GM10847 (cell line): Measurements from ENCODE around the gene EXOC8.
A peak's percentile ranks its signal among the peaks of the same experiment; 100 is the strongest.

ENCODE experiments used
- POLR2A ChIP-seq: IDR thresholded peaks from 2 replicates; pipeline ENCODE4 v1.6.1; 2011; ENCODE audit not compliant: insufficient read length; ENCODE audit errors: extremely low read depth

EXOC8 gene, protein sequence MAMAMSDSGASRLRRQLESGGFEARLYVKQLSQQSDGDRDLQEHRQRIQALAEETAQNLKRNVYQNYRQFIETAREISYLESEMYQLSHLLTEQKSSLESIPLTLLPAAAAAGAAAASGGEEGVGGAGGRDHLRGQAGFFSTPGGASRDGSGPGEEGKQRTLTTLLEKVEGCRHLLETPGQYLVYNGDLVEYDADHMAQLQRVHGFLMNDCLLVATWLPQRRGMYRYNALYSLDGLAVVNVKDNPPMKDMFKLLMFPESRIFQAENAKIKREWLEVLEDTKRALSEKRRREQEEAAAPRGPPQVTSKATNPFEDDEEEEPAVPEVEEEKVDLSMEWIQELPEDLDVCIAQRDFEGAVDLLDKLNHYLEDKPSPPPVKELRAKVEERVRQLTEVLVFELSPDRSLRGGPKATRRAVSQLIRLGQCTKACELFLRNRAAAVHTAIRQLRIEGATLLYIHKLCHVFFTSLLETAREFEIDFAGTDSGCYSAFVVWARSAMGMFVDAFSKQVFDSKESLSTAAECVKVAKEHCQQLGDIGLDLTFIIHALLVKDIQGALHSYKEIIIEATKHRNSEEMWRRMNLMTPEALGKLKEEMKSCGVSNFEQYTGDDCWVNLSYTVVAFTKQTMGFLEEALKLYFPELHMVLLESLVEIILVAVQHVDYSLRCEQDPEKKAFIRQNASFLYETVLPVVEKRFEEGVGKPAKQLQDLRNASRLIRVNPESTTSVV

DNA sequence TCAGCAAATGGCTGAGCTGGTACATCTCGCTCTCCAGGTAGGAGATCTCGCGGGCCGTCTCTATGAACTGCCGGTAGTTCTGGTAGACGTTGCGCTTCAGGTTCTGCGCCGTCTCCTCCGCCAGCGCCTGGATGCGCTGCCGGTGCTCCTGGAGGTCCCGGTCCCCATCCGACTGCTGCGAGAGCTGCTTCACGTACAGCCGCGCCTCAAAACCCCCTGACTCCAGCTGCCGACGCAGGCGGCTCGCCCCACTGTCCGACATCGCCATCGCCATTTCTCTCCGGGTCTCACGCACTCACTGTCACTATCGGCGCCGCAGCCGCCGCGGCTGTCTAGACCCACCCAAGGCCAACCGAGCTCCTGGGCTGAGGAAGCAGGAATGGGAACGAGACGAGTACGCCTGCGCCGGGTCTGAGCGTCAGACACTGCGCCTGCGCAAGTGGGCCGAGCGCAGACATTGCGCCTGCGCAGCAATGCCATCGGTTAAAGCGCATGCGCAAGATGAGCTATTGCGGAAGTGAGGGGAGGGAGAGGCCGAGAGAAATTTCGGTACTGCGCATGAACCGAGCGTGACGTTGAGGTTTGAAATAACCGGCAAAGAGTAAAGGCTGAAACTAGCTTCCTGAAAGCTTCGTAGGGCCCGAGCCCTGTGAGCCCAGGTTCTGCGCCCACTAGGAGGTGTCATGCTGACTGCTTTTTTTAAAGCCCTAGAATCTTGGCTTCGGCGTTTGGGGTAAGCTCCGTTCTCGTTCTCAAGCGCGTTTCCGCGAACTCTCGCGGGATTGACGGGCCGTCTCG lies at the start of gene EXOC8:
TSS of gene EXOC8 (minus strand) at position 381 of the 798 bp plus-strand sequence. CDS start at position 274, 107 bp downstream.
- TF ChIP-seq POLR2A: peak; percentile 93

DNA sequence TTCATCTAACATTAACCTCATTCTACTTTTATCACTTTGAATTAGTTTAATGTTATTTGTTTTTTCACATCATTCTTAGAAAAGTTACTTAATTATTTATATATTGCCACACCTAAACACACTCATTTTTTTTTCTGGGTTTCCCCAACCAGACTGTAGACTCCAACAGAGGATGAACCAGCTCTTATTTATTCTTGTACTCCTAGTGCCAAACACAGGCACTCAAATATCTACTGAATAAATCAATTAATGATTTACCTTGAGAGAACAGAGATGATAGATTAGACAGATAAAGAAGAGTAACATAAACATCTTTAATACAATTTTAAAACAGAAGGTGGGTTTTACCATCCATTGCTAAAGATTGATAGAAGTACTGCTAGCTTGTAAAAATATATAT lies 48.8 kb upstream of the EXOC8 start:
- no peak for TF ChIP-seq POLR2A

DNA sequence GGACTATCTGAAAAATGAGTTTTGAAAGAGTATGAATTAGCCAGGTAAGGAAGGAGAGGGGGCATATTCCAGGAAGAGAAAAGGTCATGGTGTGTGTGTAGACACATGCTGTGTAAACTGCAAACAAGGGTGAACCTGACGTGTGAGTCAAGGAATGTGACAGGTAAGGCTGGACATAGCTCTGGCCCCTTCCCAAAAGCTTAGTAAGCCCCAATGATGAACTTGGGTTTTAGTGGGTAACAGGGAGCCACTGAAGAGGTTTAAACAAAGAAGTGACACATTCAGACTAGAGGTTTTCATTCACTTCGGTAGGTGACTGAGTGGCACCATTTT lies 47.7 kb upstream of the EXOC8 start:
- no peak for TF ChIP-seq POLR2A

DNA sequence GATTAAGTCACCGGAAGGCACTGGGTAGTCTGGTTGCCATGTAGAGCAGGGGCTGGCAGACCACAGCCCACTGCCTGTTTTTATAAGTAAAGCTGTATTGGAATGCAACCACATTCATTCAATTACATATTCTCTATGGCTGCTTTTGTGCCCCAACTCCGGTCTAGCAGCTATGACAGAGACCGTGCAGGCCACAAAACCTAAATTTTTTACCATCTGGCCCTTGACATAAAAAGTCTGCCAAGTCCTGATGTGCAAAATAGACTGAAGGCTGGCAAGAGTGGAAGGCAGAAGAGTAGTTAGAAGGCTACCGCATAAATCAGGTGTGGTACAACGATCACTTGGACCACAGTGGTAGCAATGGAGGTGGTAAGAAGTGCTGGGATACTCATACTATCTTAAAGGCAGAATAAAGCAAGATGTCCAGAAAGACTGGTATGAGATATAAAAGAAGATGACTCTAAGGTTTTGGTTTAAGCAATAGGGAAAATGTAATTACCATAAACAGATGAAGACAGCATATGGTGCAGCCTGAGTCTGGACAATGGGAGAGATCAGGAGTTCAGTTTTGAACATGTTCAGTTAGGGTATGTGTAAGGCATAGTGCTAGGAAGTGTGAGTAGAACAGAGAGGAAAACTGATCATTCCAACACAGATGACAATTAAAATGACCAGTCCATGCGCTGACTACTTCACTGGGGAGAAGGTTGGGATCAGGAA lies 47.2 kb upstream of the EXOC8 start:
- no peak for TF ChIP-seq POLR2A

DNA sequence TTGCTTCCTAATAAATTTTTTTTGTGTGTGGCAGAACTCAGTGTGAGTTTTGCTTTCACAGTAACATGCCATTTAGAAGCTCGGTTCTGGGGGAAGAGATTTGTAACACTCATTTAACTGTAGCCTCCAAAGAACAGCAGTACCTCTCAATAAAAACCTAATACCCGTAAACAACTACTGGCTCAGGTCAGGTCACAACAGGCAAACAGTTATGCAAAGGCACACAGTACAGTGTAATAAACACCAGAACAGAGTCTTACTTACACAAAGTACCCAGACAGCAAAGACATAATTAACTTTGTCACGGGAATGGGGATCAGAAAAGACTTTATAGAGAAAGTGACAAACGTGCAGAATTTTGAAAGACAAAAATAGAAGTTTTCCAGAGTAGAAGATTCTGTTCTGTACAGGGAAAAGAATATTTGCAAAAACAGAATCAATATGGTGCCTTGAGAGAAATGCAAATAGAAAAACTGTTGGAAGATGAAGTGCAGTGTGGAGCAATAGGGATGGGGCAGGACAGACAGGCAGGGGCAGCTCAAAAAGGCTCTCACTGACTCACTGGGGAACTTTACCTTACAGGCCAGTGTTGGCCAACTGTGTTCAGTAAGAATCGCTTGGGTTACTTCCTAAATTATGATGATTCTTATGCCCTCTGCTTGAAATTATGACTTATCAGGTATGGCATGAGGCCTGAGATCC lies 45.7 kb upstream of the EXOC8 start:
- no peak for TF ChIP-seq POLR2A

DNA sequence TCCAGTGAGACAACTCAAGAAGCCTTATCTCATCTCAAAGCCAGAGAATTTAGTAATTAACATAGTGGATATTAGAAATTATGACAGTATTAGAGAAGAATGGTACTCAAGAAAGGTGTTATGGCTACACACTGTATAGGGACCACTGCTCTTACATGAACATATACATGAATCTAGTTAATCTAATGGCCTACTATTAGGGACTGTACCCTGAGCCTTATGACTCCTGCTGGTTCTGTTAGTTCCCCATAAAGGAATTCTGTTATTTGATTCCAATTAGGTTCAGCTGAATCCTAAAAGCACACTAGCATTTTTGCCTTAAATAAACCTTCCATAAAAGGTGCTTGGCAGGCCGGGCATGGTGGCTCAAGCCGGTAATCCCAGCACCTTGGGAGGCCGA lies 44.8 kb upstream of the EXOC8 start:
- no peak for TF ChIP-seq POLR2A

DNA sequence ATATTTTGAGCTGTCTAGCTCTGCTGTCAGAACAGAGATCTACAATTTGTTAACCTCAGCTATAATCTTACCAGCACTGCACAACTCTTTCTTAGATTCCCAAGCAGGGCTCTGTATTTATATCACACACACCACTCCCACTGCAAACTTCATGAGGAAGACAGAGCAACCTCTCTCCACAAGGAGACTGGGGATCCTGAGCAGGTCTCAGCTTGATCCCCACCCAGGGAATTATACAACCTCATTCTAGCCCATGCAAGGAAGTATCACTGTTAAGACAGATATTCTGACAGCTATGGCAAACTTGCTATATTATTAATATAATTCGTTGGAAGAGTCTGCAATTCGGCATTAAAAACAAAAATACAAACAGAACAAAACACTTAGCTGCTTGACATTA lies 44.1 kb upstream of the EXOC8 start:
- no peak for TF ChIP-seq POLR2A

DNA sequence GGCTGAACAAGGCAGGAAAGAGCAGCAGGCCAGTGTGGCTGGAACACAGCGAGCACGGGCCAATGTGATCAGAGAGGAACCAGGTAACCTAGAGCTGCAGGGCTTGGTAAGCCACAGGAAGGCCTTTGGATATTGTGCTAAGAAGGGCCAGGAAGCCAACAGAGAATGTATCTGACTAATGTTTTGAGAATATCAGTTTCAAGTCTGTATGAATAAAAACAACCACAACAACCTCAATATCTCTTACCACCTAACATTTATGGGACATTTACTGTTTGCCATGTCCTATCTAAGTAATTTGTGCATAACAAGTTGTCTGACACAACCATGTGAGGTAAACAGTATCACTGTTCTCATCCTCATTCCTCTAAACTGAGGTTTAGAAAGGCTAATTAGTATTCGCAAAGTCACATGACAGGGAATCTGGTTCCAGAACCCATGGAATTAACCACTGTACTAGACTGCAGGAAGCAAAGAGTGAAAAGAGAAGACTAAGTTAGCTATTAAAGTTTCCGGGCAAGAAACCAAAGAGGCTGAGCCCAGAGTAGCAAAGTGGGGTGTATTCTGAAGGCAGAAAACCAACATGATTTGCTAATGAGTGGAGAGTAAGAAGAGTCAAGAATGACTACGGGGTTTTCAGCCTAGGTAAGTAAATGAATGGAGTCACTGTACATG lies 39.4 kb upstream of the EXOC8 start:
- TF ChIP-seq POLR2A: no peak

DNA sequence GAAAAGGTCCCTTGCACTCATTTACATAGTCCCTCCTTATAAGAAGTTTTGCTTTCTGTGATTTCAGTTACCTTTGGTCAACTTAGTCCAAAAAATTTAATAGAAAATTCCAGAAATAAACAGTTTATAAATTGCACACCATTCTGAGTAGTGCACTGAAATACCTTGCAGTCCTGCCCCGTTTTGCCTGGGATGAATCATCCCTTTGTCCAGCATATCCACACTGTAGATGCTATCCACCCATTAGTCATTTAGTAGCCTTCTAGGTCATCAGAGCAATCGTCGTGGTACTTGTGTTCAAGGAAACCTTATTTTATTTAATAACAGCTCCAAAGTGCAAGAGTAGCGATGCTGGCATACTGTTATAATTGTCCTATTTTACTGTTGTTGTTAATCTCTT lies 38.4 kb upstream of the EXOC8 start:
- no peak for TF ChIP-seq POLR2A

DNA sequence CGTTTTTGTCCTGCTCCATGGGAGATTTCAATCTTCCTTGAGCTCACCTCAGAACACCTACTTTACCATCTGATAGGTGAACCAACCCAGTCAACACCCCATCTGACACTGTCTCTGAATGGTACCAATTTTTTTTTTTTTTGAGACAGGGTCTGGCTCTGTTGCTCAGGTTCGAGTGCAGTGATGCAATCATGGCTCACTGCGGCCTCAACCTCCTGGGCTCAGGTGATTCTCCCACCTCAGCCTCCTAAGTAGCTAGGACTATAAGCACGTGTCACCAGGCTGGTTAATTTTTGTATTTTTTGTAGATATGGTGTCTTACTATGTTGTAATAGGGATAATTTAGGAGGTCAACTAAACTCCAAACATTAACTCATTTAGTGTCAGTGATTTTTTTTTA lies 36.7 kb upstream of the EXOC8 start:
- TF ChIP-seq POLR2A: no peak

DNA sequence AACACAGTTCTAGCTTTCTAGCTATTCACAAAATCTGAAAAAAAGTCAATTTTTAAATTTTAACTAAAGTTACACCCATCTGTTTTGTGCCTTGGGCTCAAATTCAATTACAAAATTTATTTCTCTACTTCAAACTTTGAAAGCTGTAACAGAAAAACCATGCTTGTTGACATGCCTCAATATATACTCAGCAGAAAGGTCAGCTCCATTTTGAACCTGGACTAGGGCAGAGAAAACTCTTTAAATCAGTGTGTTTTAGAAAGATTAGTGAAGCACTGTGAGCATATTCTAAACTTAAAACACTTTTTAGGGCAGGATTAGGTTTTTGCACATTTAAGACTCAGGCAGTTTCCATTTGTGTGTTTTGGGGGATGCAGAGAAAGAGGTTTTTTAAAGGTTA lies 34.8 kb upstream of the EXOC8 start:
- TF ChIP-seq POLR2A: no peak

DNA sequence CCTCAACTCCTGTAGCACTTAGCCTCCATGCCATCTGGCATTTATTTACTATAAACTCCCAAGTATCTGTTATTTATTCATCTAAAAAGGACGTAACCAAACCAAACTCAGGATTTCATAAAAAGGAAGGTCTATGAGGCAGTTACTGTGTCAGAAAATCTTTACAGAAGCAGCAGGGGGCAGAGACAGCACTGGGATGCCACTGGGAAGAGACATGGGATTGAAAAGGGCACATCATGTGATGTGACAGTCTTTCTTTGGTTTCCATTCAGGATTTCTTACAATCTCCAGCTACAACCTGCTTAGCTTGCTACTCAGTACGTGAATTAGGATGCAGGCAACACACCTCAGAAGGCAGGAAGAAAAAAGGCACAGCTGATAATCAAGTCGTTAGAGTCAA lies 31.6 kb upstream of the EXOC8 start:
- no peak for TF ChIP-seq POLR2A

DNA sequence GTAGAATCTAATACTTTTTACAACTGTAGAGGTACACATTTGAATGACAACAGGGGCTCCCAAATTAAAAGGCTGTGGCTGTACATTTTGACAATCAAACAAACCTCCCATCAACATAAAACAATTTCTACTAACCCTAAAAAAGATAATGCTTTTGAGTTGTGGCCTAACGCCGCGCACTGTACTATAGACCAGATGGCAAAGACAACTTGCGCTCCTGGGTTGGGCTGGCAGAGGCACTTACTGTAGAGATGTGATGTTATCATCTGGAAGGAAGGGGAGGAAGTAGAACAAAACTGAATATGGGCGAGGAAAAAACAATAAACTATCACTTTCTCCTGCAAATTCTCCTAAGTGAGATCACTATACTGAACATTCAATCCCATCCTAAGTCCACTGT lies 26.5 kb upstream of the EXOC8 start:
- TF ChIP-seq POLR2A: no peak

DNA sequence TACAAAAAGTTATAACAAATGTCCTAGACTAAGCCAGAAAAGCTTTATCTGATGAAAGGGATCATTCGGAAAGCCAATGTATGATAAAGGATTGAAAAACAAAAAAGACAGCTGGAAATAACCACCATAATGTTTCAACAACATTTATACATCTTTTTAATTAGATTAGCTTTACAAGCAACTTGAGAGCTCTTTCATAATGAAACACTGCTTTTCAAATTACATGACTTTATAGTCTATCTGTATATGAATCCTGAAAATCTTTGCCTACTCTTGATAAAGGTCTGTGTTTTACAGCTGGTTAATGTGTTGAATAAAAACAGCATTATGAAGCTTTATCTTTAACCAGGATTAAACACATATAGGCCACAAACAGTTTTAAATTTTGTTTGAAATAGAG lies 26.0 kb upstream of the EXOC8 start:
- TF ChIP-seq POLR2A: no peak
